Neural cell (in vitro differentiated cells): ENCODE data around the gene C4BPB. TPM values are rescaled to one million over a fixed set of nuclear protein-coding genes. Genes with fewer than 3 reads are reported as not detected.

Experiments
- H2AFZ ChIP-seq: fragments of 200-600, 300-800 bp; sonication (generic), shearing (Covaris generic); 2 replicates; pipeline ENCODE4 v1.6.0; 2014; ENCODE audit warnings: low read depth, mild to moderate bottlenecking, antibody characterized with exemption, low read length, moderate library complexity
- H3F3A ChIP-seq: fragments of 200-600 bp; shearing (Covaris generic); 2 replicates; pipeline ENCODE4 v1.6.1; 2016; ENCODE audit warnings: mild to moderate bottlenecking, moderate library complexity, mixed read lengths, antibody characterized with exemption, low read length; ENCODE audit not compliant: insufficient read depth, poor library complexity, severe bottlenecking
- H3K27ac ChIP-seq: fragments of 200-600, 300-800 bp; sonication (generic), shearing (Covaris generic); 2 replicates; pipeline ENCODE4 v1.5.1; 2014; ENCODE audit warnings: mild to moderate bottlenecking, low read length, moderate library complexity
- H3K27me3 ChIP-seq: fragments of 300-800, 200-600 bp; sonication (generic), shearing (Covaris generic); 2 replicates; pipeline ENCODE4 v1.6.0; 2014; ENCODE audit warnings: mild to moderate bottlenecking, low read depth, low read length, moderate library complexity; ENCODE audit not compliant: insufficient read depth
- H3K36me3 ChIP-seq: fragments of 300-800, 200-600 bp; sonication (generic), shearing (Covaris generic); 2 replicates; pipeline ENCODE4 v1.5.1; 2014; ENCODE audit warnings: mild to moderate bottlenecking, antibody characterized with exemption, low read length, moderate library complexity; ENCODE audit not compliant: insufficient read depth
- H3K4me2 ChIP-seq: fragments of 300-800, 200-600 bp; sonication (generic), shearing (Covaris generic); 2 replicates; pipeline ENCODE4 v1.6.0; 2014; ENCODE audit warnings: mild to moderate bottlenecking, low read length
- H3K4me3 ChIP-seq: fragments of 300-800, 200-600 bp; sonication (generic), shearing (Covaris generic); 2 replicates; pipeline ENCODE4 v1.5.1; 2014; ENCODE audit warnings: mild to moderate bottlenecking, low read length, moderate library complexity
- H3K79me2 ChIP-seq: fragments of 200-600 bp; shearing (Covaris generic); replicated peaks from 2 replicates; pipeline ENCODE4 v1.6.0; 2014; ENCODE audit warnings: mild to moderate bottlenecking, low read length, moderate library complexity; ENCODE audit not compliant: insufficient read depth
- H3K9ac ChIP-seq: fragments of 300-800, 200-600 bp; sonication (generic), shearing (Covaris generic); 2 replicates; pipeline ENCODE4 v1.6.1; 2016; ENCODE audit warnings: mild to moderate bottlenecking, low read length, mixed read lengths
- H3K9me2 ChIP-seq: fragments of 200-600 bp; shearing (Covaris generic); 2 replicates; pipeline ENCODE4 v1.6.1; 2016; ENCODE audit warnings: mild to moderate bottlenecking, low read length, mixed read lengths; ENCODE audit not compliant: insufficient read depth
- H3K9me3 ChIP-seq: fragments of 200-600, 300-800 bp; sonication (generic), shearing (Covaris generic); 2 replicates; pipeline ENCODE4 v1.6.1; 2016; ENCODE audit warnings: mild to moderate bottlenecking, mixed run types, low read length, moderate library complexity, mixed read lengths
- H4K20me1 ChIP-seq: fragments of 200-600 bp; shearing (Covaris generic); 2 replicates; pipeline ENCODE4 v1.6.1; 2016; ENCODE audit warnings: mild to moderate bottlenecking, mixed run types; ENCODE audit not compliant: insufficient read depth
- EP300 ChIP-seq: fragments of 450-650 bp; conservative IDR thresholded peaks from 2 replicates; pipeline ENCODE4 v1.6.1; 2014; ENCODE audit warnings: antibody characterized with exemption, mild to moderate bottlenecking, moderate library complexity; ENCODE audit not compliant: poor library complexity, severe bottlenecking
- EZH2 ChIP-seq: fragments of 200-600, 300-800 bp; shearing (Covaris generic), sonication (generic); IDR thresholded peaks from 2 replicates; pipeline ENCODE4 v1.6.1; 2014; ENCODE audit warnings: antibody characterized with exemption, low read length, borderline replicate concordance, mild to moderate bottlenecking; ENCODE audit not compliant: insufficient read depth, poor library complexity, severe bottlenecking
- MXI1 ChIP-seq: fragments of 450-650 bp; conservative IDR thresholded peaks from 2 replicates; pipeline ENCODE4 v1.6.1; 2014; ENCODE audit warnings: antibody characterized with exemption, mild to moderate bottlenecking; ENCODE audit not compliant: poor library complexity, severe bottlenecking
- POLR2AphosphoS5 ChIP-seq: IDR thresholded peaks from 2 replicates; pipeline ENCODE4 v1.6.1; 2012
- RAD21 ChIP-seq: fragments of 450-650 bp; conservative IDR thresholded peaks from 2 replicates; pipeline ENCODE4 v1.6.1; 2014; ENCODE audit warnings: antibody characterized with exemption, mild to moderate bottlenecking, moderate library complexity
- SMC3 ChIP-seq: fragments of 450-650 bp; conservative IDR thresholded peaks from 2 replicates; pipeline ENCODE4 v1.6.1; 2014; ENCODE audit warnings: antibody characterized with exemption, mild to moderate bottlenecking, moderate library complexity; ENCODE audit not compliant: poor library complexity
- TAF1 ChIP-seq: IDR thresholded peaks from 2 replicates; pipeline ENCODE4 v1.6.1; 2012; ENCODE audit warnings: low read depth
- polyA plus RNA-seq: library from polyadenylated mRNA; depleted of rRNA; stranded (reverse); fragments of >200 nt; gene quantifications from 2 replicates; pipeline ENCODE4 v1.2.3, GENCODE V29; 2014
- TF ChIP-seq, protein P1 (sequence below): IDR thresholded peaks from 2 replicates; pipeline ENCODE4 v1.6.1; 2012; ENCODE audit warnings: borderline replicate concordance
- TF ChIP-seq, protein P2 (sequence below): fragments of 450-650 bp; IDR thresholded peaks from 2 replicates; pipeline ENCODE4 v1.5.1; 2014; ENCODE audit warnings: antibody characterized with exemption, mild to moderate bottlenecking, moderate library complexity; ENCODE audit not compliant: poor library complexity, severe bottlenecking

Gene C4BPB
- polyA plus RNA-seq, 1 donor from 2014 or later: not detected

DNA sequence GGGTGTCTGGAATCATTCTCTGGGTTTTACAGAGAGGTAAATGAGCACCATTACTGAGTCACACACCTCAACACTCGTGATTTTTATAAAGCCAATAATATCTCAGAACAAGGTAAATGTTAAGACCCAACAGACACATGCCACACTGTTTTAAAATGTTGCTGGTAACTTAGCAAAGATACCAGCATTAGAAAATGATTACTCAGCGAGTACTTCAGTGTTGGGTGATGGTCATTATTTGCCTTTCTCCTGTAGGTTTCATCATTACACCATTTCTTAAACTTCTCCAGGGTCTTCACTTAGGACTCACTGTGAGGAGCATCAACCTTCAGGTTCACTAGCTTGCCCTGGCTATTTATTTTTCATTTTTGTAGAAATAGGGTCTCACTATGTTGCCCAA is 6.9 kb upstream of the C4BPB start:
- Histone ChIP-seq H3K79me2 (no peaks in the 10 kb centered on the region), H3K4me3 (no peak overlapping the region), H2AFZ (no peak overlapping the region), H3K36me3 (no peaks in the 10 kb centered on the region), H3K9me2 (no peaks in the 10 kb centered on the region), H3K9ac (no peak overlapping the region), H3K9me3 (no peaks in the 10 kb centered on the region), H4K20me1 (no peaks in the 10 kb centered on the region), H3K4me2 (no peak overlapping the region), H3K27me3 (no peaks in the 10 kb centered on the region), H3F3A (no peaks in the 10 kb centered on the region), H3K27ac (no peak overlapping the region)
- TF ChIP-seq, protein P1, sequence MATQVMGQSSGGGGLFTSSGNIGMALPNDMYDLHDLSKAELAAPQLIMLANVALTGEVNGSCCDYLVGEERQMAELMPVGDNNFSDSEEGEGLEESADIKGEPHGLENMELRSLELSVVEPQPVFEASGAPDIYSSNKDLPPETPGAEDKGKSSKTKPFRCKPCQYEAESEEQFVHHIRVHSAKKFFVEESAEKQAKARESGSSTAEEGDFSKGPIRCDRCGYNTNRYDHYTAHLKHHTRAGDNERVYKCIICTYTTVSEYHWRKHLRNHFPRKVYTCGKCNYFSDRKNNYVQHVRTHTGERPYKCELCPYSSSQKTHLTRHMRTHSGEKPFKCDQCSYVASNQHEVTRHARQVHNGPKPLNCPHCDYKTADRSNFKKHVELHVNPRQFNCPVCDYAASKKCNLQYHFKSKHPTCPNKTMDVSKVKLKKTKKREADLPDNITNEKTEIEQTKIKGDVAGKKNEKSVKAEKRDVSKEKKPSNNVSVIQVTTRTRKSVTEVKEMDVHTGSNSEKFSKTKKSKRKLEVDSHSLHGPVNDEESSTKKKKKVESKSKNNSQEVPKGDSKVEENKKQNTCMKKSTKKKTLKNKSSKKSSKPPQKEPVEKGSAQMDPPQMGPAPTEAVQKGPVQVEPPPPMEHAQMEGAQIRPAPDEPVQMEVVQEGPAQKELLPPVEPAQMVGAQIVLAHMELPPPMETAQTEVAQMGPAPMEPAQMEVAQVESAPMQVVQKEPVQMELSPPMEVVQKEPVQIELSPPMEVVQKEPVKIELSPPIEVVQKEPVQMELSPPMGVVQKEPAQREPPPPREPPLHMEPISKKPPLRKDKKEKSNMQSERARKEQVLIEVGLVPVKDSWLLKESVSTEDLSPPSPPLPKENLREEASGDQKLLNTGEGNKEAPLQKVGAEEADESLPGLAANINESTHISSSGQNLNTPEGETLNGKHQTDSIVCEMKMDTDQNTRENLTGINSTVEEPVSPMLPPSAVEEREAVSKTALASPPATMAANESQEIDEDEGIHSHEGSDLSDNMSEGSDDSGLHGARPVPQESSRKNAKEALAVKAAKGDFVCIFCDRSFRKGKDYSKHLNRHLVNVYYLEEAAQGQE: no peak
- TF ChIP-seq SMC3 (no peak), RAD21 (no peak), EP300 (no peak), MXI1 (no peak), POLR2AphosphoS5 (no peak), TAF1 (no peak), EZH2 (no peak)
- TF ChIP-seq, protein P2, sequence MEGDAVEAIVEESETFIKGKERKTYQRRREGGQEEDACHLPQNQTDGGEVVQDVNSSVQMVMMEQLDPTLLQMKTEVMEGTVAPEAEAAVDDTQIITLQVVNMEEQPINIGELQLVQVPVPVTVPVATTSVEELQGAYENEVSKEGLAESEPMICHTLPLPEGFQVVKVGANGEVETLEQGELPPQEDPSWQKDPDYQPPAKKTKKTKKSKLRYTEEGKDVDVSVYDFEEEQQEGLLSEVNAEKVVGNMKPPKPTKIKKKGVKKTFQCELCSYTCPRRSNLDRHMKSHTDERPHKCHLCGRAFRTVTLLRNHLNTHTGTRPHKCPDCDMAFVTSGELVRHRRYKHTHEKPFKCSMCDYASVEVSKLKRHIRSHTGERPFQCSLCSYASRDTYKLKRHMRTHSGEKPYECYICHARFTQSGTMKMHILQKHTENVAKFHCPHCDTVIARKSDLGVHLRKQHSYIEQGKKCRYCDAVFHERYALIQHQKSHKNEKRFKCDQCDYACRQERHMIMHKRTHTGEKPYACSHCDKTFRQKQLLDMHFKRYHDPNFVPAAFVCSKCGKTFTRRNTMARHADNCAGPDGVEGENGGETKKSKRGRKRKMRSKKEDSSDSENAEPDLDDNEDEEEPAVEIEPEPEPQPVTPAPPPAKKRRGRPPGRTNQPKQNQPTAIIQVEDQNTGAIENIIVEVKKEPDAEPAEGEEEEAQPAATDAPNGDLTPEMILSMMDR: no peak

DNA sequence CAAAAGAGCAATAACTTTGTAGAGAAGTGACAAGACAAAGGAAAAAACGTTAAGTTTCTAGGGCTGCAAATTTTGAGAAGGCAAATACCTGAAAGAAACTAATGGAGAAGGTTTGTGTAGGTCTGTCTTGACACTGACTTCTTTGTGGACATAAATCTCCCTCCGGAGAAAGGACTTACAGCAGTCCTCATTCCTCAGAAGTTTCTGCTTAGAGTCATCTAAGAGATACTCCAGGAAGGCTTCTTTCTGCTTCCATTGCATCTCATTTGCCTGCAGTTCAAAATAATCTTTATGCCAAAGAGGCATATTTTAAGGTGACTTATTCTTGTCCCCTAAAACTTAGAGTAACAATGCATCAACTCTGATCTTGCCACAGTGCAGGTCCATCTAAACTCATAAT is 4.4 kb upstream of the C4BPB start:
- TF ChIP-seq, protein P2: no peak
- TF ChIP-seq RAD21 (no peak), EP300 (no peak), SMC3 (no peak), POLR2AphosphoS5 (no peak), EZH2 (no peak), MXI1 (no peak), TAF1 (no peak)
- TF ChIP-seq, protein P1: no peak
- Histone ChIP-seq H3K4me2 (no peak overlapping the region), H2AFZ (no peak overlapping the region), H3F3A (no peaks in the 10 kb centered on the region), H4K20me1 (no peaks in the 10 kb centered on the region), H3K4me3 (no peak overlapping the region), H3K9me2 (no peaks in the 10 kb centered on the region), H3K79me2 (no peaks in the 10 kb centered on the region), H3K27me3 (no peaks in the 10 kb centered on the region), H3K9ac (no peak overlapping the region), H3K27ac (no peak overlapping the region), H3K36me3 (no peaks in the 10 kb centered on the region), H3K9me3 (no peaks in the 10 kb centered on the region)
